HG03064 (cell line): ENCODE data around the gene CDH12.
"Not testable (repeated sequence)": the region's sequence is repeated elsewhere in the genome, so short reads cannot be mapped to it uniquely, and the experiment has no call there.

Experiments
- ATAC-seq: cut with Tn5 transposase; IDR thresholded peaks from one replicate; pipeline ENCODE4 v1.9.1; 2021; ENCODE audit warnings: low read depth; ENCODE audit not compliant: unreplicated experiment

The CDH12 gene

DNA sequence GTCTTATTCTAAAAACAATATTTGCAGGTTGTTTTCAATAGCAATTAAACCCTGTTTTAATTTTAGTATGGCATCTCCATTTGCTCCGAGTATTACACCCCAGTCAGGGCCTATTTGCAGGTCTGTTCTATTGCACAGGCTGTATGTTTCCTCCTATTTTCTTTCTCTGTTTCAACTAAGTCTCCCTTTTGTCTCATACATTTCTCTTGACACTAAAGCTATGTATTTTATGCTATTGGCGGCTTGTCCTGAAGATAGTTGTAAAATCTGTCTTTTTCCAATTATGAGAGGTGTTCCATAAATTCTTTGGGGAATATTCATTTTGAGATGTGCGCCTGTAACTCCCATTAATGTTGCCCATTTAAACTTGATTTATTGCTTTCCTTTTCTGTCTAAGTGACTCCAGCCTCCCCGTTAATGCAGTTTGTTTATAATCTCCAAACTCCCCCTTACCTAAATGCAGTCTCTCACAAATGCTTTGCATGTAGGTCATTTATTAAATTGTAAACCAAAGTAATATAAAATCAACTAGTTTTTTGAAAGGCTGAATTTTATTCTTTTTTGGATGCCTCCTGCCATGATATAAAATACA is 262.4 kb downstream of the CDH12 start:
- no peak for ATAC-seq

DNA sequence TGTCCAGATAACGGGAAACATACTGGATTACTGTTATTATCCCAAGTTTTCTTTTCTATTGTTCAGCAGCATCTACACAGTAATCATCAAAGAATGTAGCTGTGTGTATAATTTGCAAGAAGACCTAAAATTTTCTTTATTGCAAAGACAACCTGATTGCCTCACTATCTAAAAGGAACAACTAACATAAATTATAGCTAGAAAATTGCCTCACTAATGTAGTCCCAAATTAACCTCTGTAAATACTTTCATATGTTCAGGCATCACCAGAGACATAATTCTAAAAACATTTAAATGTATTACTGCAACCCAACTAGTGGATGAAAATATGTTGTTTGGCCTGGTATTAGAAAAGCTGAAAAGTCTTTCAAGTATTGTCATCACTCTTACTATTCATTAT is 275.4 kb downstream of the CDH12 start:
- ATAC-seq, result no peak

DNA sequence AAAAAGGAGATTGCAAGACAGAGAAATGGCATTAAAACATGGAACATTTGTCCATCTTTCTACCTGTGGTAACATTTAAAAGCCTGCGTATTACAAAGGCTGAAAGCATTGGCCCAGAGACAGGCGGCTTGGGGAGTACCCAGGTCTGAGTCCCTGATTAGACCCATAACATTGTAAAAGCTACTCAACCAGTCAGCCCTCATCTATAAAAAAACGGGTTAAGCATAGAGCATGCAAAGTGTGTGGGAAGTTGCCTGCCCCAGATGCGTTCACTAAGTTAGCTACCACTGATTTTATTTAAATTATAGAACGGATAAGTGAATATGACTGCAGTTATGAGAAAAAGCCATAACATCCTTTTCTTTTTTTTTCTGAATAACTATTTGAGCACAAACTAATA is 276.1 kb downstream of the CDH12 start:
- ATAC-seq, result no peak

DNA sequence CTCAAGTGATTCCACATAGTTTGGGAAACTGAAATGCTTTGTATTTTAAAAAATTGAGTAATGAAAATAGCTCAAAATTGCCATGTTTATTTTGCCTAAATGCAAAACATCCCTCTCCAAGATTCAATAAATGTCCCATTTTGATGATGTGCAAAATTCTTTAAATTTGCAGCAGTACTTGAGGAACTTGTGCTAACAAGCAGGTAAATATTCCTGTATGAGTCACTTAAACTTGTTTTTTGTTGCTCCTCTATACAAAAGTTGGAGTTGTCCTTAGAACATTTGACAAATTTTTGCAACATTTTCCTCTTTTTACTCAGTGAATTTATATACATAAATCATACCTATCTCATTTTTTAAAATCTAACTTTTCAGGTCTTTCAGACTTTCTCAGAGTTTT is 280.2 kb downstream of the CDH12 start:
- ATAC-seq, result no peak

DNA sequence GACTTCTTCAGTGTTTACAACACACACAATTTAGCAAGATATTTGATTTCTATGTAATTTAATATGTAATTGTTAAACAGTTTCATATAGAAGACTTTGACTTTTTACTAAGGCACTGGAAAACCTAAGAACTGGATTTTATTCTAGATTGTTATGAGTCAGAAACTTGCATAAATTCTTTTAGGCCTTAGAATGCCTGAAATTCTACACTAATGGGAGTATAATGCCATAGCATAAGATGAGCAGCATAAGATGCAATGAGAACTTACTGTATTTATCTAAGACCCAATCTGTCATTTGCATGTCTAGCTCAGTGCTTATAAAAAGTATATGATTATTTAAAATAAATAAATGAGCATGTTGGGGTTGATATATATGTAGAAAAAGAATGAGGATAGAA is 285.2 kb downstream of the CDH12 start:
- no peak for ATAC-seq

DNA sequence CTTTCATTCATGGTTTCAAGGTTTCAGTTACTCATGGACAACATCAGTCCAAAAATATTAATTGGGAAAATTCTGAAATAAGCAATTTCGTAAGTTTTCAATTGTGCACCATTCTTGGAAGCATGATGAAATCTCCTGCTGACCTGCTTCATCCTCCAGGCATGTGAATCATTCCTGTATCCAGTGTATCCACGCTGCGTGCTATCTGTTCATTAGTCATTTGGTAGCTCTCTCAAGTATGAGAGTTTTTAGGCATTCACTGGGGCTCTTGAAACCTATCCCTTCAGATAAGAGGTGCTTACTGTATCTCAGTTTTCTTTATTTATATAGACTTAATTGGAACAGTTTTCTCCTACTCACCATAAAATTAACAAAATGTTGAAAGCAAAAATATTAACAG is 293.0 kb downstream of the CDH12 start:
- ATAC-seq, result no peak

DNA sequence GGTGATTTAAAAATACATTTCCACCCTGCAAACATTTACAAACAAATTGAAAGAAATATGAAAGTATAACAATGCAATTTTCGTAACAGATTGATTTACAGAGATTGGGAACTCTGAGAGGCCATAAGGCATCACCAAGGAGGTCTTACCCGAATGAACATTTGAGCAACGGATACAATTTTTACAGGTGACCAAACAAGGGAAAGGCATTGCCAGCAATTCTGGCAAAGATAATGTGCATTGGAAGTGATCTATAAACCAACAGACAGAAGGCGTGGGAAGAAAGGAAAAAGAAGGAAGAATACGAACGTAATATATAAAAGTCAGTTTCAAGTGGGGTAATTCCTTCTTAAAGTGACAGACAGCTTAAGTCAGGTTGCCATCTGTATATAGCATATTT is 295.9 kb downstream of the CDH12 start:
- no peak for ATAC-seq

DNA sequence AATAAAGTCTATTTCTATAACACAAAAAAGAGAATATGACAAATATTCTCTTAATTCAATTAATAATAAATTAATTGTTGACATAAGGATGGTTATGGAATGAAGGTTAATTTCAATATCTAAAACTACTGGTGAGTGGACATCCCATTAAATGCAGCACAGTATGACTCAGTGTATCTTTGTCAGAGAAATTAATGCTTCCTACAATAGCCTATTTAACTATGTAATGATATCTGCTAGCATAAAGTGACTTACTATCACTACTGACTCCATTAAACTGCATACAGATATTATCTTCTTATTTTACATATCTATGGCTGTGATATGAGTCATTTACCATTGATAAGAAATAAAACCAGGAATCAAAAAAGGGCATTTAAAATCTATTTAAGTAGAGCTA is 298.7 kb downstream of the CDH12 start:
- no peak for ATAC-seq

DNA sequence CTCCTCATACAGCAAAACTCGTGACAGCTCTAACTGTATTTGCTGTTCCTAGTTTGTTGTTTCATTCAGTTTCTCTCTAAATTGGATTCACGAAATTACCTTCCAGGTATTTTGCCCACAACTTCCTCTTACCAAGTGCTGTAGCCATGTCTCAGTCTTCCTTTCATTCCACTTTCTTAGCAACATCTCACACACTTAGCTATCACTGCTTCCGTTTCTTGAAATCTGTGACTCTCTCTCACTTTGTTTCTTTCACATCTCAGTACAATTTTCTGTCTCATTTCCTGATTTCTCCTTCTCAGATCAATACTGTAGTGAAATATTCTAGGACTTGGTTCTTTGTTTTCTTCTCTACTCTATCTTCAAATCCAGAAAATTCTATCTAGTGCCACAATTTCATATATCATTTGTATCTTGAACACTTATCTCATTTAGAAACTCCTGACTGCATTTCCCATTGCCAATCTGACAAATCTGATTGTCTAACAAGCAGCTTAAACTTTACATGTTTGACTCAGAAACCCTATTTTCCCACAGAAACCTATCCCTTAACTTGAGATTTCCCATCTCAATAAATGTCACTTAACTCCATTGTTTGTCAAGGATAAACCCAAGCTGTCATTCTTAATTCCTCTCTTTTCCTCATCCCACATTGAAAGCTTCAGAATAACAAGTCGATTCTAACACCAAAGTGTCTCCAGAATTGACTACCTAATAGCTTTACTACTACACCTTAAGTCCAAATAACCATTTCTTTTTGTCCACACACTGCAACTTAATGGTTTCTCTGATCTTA is 303.1 kb downstream of the CDH12 start:
- no peak for ATAC-seq

DNA sequence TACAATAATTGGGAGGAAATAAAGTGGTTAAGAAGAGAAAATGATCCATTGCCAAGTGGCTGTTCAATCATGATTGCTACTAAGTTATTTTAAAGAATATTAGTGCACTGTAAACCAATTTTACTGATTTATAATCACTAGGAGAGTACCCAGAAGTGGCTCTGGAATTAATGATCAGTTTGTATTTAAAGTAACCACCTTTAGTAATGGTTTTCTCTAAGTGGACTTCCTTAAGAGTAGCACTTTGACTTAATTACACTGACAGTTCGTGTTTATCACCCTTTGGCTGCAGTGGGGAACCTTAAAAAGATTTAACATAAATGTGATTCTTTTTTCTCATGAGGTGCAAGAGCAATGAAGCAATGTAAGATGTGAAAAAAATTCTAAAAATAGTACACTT is 310.8 kb downstream of the CDH12 start:
- no peak for ATAC-seq

DNA sequence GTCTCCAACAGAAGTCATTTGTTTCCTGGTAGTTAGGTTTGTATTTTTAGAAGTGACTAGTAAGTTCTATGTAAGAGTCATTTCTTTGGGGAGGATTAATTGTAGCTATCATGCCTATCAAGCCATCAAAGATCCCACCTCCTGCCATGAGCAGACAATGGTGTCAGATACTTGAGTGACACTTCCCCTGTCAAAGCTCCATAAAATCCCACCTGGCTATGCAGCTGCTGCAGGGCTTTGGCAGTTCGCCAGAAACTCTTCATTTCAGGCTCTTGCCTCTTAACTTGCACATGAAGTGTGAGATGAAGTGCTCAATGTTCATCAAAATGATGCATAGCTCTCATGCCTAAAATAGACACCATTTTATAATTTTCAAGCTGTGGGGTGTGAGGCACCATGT is 312.1 kb downstream of the CDH12 start:
- no peak for ATAC-seq

DNA sequence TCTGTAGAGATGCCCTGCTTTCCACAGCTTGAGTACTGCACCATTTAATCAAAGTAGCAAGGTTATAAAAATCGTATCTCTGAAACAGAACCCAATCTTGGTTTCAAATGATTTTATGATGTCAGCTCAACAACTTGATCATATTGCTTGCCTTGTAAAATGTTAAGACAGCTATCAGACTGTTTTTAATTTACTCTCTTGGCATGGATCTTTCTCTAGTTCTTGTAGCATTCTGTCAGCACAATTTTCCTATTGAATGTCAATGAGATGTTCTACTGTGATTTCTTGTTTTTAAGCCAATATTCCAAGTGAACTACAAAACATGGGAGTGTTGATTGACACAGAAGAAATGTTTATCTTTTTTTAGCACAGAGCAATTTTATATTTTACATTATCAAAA is 313.4 kb downstream of the CDH12 start:
- ATAC-seq, result no peak

DNA sequence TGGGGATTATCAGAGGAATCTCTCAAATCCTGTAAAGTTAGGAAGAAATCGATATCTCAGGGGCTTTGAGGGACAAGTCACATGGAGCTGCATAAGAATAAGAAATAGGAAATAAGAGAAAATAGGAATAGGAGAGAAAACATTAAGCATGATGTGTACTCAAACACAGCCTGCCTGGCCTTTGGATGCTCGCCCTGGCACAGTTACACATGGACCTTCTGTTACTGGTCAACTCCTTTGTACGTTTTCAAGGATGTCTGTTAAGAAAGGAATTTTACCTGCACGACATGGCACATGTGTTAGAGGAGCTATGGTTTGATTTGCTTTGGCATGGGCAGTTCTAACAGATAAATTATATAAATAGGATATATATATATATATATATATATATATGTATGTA is 321.2 kb downstream of the CDH12 start:
- no peak for ATAC-seq

DNA sequence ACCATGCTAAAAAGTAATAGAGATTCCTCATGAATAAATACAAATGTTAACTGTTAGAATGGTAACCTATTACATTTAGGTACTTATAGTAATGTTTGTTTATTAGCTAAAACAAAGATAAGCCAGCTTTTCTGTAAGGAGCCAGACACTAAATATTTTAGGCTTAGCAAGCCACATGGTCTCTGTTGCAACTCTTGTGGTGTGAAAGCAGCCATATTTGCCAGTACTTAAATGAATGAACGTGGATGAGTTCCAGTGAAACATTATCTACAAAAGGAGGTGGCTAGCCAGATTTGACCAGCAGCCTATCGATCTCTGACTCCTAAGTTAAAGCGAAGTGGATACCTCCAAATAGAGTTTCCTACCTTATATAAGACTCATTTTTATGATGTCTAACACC is 331.6 kb downstream of the CDH12 start:
- no peak for ATAC-seq

DNA sequence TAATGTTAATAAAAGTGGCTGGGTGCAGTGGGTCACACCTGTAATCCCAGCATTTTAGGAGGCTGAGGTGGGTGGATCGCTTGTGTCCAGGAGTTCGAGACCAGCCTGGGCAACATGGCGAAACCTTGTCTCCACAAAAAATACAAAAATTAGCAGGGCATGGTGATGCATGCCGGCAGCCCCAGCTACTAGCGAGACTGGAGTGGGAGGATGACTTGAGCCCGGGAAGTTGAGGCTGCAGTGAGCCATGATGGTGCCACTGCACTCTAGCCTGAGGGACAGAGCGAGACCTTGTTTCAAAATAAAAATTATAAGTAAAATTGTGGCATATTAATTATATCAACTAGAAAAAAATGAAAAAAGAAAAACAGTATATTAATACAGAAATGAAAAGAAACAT is 336.6 kb downstream of the CDH12 start:
- not testable (repeated sequence) for ATAC-seq

DNA sequence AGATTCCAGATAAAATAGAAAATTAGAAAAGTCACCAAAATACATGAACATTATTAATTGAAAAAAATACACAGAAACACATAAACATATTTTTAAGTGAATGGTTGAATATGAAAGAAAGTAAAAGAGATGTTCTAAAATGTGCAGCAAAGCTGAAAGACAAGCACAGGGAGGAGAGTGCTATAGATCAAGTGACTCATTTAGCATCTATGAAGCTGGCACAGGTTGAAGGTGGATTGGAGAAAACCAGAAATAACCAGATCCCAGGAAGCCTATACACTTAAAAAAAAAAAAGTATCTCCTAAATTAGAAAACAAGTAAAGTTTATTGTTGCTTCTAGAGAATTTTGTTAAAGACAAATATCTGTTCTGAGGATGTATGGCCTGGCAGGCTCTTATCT is 338.9 kb downstream of the CDH12 start:
- no peak for ATAC-seq

DNA sequence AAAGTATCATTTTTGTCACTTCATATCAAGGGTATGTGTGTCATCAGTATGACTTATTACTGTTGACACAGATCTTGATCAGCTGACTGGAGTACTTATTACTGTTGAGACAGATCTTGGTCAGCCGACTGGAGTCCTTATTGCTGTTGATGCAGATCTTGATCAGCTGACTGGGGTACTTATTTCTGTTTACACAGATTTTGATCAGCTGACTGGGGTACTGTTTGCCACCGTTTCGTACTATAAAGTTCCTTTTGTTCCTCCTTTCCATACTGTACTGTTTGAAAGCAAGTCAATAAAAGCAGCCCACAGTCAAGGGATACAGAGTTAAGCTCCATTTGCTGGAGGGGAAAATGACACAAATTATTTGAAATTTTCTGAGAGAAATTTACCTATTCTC is 347.3 kb downstream of the CDH12 start:
- ATAC-seq, result no peak

DNA sequence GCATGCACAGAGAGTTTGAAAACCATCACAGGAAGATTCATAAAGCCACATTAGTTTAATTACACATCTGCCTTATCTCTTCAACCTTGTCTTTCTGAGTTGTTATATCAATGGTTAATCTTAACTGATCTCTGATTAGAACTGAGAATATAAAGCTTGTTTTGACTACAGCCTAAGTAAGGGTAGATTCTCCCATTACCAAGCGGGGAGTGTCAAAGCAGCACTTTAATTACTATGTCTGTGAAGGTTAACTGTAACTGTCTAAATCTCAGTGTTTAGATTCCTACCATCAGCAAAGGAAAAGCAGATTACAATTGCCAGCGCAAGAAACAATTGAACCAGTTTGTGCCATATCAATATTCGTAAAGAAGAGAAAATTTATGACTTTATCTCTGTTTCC is 348.7 kb downstream of the CDH12 start:
- ATAC-seq, result no peak

DNA sequence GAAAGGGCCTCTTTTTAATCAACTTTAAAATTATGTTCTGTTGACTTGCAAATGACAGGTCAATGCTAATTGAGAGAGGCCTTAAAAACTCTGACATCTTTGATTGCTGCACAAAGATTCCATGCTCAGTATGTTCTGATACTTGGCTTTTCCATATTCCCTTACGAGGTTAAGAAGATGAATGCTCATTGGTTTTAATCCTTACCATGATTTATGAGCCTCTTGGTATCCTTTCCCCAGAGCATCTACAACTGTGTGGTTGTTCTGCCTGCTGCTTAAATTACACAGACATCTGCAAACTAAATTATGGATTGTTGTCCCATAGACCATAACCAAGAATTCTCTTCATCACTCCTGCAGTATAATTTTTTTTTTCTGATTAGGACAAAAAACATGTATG is 352.6 kb downstream of the CDH12 start:
- ATAC-seq, result no peak

DNA sequence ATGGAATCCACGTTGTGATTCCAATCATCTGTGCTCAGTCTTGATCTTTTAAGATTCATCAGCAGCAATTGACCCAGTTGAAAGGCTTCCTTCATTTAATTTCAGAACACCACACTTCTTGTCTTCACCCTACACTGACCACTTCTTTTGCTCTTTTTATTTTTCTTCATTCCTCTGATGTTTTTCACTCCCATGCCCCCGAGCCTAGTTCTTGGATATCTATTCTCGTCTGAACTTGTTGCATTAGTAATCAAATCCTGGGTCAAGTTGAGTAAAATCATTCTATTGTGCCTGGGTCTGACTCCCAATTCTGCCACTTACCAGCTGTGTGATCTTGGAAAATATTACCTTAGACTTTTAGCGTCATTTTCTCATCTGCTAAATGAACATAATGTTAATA is 356.5 kb downstream of the CDH12 start:
- no peak for ATAC-seq

DNA sequence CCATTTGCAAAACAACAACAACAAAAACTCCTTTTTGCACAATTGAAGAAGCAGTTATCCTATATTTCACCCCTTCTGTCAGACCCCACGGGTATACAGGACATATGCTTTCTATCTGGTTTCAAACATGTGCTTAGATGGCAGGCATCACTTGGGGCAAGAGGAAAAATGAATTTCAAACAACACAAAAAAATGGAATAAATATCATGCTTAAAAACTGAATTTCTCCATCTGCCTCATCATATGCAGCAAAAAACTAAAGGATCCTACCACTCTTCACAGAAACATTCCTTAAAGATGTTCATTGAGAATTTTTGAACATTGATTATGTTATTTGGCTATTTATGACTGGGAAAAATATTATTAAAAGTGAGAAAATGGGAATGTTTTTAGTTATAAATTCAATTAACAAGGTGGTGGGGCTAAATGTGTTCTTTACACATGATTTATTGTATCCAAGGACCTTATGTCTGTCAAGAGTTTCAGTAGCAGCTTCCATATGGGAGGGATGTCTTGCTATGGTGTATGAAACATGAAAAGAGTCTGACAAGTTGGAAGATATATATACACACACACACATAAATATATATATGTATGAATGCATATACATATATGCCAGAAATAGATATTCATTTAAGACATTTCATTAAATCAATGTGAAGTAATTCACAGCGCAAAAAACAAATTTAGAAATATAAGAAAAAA is 358.0 kb downstream of the CDH12 start:
- no peak for ATAC-seq

DNA sequence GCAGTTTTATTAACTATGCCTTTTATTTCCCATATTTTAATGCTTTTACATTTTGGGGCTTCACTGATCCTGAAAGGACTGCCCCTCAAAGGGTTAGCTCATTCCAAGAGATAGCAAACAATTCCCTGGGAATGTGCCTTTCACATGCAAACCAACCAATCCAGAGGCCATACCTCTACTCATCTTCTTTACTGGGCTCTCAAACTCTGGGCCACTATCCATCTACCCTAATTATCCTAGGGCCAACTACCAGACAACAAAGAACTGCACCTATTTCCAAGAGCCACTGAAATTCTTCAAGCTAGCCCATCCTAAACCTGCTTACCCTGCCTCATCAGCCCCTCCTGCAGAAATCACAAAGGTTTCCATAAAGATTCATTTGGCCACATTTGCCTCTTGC is 364.7 kb downstream of the CDH12 start:
- ATAC-seq, result no peak
